NCI-H1694 treated with DMSO at 0.1 percent for 48 hours (cell line): ENCODE measurements around the gene CEMP1.

Experiments
- DNase-seq: peaks from one replicate; lab custom pipeline; 2025; lab: John Stamatoyannopoulos, UW

CEMP1 gene

GRCh38 chr16:2483939-2484897, 47.0 kb downstream of the CEMP1 start:
- no peak for DNase-seq

- no peak for DNase-seq
Observed at GRCh38 chr16:2482708-2483534, 48.3 kb downstream of the CEMP1 start.

GRCh38 chr16:2482249-2482648, 49.0 kb downstream of the CEMP1 start:
- DNase-seq, result no peak

- DNase-seq, result no peak
Observed at GRCh38 chr16:2481676-2482075, 49.5 kb downstream of the CEMP1 start.

GRCh38 chr16:2480948-2481347, 50.3 kb downstream of the CEMP1 start:
- no peak for DNase-seq
